Stimulated activated CD4-positive, alpha-beta T cell treated with anti-CD3 and anti-CD28 coated beads, TNF-alpha, amount 100 ng/mL, for 24 hours (primary cell): ENCODE data around the gene VEGFA.

ENCODE experiments used
- DNase-seq, 3 experiments: peaks; one replicate each; pipeline ENCODE4 v3.0.0-alpha.2; 2020; ENCODE audit warnings: low read depth in 3 of 3

The VEGFA gene

DNA sequence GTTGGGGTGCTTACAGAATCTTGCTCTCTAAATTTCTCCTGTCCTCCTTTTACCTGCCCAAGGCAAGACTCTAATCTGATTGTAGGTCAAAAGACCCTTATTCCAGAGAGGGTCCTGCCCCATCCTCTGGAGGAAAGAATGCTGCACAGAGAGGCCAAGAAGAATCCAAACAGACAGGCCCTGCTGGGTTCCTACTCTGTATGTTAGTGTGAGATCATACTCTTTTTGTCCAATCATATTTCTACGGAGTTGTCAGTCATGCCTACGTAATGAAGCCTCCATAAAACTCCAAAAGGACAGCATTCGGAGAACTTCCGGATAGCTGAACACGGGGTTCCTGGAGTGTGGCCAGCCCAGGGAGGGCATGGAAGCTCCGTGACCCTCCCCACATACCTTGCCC, 50.5 kb downstream of the VEGFA start:
- DNase-seq, result no peak

DNA sequence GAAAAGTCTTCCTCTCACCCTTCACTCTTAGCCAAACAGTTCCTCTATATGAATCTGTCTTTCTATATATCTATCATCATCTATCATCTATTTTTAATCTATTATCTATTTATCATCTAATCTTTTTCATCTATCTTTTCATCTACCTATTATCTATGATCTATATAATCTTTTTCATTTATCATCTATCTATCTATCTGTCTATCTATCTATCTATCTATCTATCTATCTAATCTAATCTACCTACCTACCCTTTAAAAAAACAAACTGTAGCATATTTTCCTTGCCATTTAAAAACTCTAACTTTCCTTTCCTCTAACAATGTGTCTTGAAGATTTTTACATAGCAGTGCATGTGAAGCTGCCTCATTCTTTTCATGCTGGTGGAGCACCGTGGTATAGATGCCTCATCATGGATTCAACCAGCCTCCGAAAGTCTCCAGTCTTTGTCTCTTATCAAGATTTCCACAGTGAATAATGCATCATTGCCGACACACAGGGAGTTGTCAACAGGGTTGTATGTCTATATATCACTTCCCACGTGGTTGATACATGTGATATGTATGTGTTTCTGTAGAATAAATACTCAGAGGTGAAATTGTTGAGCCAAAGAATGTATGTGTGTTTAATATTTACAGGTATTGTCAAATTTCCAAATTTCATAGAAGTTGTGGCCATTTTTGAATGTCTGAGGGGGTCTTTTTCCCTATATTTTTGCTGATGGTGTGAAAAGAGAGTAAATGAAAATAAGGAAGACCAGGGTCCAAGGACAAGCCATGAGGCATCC, 51.3 kb downstream of the VEGFA start:
- no peak for DNase-seq

DNA sequence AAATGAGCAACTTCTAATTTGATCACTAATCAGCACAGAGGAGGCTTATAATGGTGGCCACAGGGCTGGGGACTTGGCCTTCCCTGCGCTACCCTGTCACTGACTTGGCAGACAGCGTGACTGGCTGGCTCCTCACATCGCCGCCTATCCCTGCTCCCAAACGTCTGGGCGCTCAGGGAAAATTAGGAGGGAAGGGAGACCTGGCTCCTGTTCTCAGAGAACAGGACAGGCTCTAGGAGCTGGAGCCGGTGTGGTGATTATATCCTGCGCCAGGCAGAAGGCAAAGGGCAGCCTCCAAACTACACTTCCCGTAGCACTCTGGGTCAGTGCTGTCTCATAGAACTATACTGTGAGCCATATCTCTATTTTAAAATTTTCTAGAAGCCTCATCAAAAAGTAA, 53.4 kb downstream of the VEGFA start:
- DNase-seq, result no peak

DNA sequence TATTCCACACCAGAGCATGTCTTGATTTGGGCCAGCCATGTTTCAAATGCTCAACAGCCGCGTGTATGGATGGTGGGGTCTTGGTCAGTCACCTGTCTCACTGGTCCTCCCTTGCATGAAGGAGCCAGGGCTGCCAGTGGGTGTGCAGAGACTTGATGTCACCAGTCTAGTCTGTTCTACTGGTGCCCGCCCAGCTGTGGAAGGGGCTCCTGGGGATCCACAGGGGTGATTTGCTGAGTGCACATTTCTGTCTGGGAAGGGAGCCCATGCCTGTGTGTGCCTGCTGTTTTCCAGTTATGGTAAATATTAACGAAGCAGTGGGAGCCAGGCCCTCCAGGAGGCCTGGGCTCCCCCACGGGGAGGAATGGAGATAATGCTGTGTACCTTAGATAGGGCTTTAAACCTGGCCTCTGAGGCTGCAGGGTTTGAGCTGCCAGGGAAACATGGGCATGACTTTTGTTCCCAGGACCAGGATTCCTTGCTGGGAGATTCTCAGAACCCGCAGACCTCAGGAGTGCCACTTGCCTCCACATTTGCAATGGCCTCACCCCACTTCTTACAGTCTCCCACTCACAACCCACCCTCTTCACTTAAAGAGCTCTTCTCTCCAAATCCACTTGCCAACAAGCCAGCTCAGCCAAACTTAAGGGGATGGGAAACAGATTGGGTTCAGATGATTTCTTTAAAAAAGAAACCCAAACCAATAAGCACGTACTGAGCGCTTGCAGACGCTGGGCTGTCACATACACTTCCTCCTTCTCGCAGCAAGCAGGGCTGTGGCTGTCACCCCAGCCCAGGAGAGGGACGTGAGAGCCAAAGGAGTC, 54.1 kb downstream of the VEGFA start:
- no peak for DNase-seq

DNA sequence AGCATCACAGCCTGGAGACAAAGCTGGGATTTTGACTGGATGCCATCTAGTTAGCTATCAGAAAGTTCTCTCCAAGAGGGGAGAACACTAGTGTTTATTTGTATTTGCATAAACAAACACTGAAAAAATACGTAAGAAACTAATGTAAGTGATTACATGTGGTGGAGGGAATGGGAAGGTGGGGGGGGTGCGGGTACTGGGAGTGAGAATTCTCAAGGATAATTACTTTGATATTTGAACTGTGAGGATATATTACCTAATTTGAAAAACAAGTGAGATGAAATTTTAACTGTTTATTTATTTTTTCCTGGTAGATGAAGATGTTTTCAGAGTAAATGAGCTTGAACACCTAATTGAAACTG, 54.7 kb downstream of the VEGFA start:
- DNase-seq, result no peak

DNA sequence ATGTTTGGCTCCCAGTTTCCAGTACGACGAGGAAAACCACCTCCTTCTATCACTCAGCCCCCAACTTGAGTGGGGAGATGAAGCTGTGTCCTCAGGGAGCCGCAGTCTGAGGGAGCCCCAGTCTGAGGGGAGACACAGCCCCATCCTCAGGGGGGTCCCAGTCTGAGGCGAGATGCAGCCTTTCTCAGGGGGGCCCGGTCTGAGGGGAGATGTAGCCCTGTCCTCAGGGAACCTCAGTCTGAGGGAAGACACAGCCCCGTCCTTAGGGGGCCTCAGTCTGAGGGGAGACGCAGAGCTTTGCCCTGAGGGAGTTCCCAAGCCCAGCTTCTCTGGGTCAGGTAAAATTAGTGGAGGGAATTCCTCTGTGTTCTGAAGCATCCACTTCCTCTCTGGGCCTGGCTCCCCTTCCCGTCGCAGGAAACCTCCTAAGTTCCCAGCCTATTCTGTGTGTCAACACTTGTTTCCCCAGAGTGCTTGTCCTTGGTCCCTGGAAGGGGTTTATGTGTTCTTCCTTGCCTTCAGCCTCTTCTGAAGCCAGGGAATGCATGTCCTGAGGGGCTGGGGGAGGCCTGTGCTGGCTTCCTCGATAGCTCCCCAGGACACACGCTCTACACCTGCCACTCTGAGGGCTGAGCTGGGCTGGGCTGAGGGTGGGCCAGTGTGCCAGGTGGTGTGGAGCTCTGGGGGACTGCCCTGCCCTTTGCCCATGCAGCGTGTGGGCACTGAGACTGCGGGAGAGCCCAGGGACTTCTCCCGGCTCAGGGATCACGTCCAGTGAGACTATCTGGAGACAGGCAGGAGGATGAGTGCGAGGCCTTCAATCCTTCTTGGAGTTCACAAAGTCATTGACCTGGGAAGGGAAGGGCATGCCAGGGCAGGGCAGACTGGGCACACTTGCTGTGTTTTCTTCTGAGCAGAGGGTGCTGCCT, 55.4 kb downstream of the VEGFA start:
- no peak for DNase-seq

DNA sequence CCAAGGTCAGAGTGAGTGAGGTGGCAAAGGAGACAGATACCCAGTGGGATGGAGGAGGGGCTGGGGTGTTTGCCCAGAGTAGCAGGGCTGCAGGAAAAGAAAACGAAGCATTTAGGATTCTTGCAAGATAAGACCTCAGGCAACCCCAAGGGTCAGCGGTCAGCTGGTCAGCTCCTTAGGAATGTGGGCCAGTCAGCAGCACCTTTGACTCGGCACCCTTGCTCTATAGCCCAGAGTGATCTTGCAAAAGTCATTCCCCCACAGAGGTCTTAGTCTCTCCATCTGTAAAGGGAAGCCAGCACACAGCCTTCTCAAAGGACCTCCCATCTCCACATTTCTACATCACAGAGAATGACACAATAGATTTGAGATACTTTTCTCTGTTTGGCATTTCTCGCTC, 56.7 kb downstream of the VEGFA start:
- DNase-seq, result no peak

DNA sequence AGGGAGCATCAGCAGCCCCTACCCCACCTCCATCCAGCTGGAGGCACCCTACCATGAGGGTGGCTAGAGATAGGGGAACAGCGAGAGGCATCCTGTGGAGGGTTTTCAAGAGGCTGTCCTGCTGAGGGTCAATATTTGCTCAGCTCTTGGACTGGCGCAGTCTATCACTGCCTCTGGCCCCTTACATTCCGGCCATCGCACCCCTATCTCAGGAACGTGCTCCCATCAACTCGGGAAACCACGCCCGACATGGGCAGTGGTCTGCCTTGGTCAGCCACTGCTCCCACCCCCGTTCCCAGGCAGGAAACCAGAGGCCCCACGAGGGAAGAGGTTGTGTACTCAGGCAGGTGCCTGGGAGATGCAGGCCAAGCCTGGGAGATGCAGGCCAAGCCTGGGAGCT, 57.9 kb downstream of the VEGFA start:
- DNase-seq, result no peak

DNA sequence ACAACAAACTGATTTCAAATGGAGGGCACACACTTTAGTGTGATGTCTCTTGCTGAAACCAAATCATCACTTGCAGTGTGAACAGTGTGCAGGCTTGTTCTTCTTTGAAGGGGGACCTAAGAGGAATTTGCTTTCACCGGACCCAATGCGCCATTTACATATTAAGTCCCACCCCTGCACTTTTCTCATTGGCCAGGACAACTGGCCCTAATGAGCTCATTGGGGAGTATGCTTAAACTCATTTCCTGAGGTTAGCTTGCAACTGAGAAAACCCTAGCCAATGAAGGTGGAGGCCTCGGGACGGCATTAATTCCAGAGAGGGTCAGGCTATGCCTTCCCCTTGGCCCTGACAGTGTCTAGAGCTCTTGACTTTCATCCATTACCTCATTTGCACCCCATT, 58.7 kb downstream of the VEGFA start:
- DNase-seq, result no peak

DNA sequence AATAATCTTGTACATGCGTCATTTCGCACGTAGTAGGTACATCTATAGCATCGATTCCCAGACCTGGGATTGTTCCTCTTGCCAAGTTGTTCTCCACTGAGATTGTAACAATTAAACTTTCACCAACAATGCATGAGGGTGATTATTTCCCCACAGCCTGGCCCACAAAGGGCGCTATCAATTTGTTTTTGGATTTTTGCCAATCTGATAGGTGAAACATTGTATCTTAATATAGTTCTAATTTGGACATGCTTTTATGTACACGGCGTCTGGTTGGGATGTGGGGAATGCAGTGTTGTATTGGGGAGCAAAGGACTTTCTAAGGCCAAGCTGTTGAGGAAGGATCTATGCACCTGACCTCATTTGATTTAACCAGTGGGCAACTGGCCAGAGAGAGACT, 59.5 kb downstream of the VEGFA start:
- no peak for DNase-seq

DNA sequence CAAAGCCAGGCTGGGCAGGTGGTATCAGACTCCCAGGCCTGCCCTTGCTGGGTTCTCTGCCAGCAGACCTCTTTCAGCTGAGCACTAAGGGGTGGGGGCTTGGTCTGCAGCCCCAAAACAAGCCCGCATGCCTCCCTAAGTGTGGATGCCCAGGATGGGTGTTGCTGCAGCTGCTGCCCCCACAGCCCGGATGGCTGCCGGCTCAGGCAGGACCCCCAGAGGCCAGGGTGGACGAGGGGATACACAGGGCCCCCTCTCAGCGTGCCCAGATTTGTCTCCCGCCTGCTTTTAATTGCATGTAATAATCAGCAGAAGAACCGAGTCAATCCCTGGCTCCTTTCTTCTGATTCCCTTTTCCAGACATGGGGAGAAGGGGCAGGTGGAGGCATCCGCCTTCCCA, 60.8 kb downstream of the VEGFA start:
- no peak for DNase-seq

DNA sequence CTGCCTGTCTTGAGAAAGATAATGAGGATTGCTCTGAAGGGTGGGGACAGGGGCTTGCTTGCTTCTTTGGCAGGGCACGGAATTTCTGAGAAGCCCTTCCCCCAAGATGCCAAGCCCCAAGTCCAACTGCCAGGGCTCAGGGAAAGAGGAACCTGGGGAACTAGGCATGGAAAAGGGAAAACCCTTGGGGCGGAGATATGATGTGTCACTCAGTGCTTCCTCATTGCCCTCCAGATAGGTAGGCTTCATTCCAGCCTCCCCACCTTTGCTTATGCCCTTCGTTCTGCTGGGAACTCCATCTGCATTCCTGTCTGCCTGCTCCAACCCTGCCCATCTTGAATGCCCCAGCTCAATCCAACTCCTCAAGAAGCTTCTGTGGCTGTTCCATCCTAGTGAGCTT, 61.2 kb downstream of the VEGFA start:
- DNase-seq, result no peak

DNA sequence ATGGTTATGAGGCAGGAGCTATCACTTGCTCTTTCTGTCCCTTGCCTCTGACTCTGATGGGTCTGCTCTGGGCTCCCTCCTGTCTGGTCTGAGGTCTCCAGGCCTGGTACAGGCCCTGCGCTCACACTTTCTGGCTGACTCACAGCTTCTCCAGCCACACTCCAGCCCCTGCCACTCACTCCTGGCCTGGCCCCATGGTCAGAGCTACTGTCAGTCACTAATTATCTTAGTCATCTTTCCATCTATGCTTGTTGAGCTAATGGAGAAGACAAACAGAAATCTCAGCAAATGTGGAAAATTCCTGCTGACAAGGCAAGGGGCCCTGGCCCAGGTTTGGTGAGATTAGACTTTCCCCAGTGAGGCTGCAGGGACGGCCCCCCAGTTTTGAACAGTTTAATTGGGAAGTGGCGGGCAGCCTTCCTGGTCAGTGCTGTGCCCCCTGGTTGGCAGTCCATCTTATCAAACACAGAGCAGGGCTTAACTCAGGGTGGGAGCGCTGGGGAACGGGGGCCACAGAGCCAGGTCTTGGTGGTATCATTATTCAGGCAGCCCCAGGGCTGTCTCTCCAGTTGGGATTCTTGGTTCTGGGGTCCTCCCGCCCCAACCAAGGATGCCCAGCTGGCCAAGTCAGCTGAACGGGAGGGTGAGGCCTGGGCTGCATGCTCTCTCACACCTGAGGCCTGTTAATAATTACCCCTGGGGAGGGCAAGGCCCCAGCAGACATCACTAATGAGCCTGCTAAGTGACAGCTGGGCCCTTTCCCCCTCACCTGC, 63.4 kb downstream of the VEGFA start:
- no peak for DNase-seq

DNA sequence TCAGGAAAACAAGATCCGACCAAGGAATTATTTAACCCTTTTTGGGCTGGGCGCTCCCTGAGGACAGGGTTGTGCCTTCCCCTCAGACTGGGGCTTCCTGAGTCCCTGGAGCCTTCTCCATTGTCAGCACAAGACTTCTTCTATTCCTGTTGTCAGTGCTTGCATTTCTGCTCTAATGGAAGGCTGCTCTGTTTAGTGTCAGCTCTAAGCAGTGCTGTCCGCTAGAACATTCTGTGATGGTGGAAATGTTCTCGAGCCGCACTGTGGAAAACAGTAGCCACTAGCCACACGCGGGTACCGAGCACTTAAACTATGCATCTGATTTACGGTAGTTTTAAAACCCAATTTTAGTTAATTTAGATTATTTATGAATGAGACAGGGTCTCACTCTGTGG, 64.0 kb downstream of the VEGFA start:
- no peak for DNase-seq

DNA sequence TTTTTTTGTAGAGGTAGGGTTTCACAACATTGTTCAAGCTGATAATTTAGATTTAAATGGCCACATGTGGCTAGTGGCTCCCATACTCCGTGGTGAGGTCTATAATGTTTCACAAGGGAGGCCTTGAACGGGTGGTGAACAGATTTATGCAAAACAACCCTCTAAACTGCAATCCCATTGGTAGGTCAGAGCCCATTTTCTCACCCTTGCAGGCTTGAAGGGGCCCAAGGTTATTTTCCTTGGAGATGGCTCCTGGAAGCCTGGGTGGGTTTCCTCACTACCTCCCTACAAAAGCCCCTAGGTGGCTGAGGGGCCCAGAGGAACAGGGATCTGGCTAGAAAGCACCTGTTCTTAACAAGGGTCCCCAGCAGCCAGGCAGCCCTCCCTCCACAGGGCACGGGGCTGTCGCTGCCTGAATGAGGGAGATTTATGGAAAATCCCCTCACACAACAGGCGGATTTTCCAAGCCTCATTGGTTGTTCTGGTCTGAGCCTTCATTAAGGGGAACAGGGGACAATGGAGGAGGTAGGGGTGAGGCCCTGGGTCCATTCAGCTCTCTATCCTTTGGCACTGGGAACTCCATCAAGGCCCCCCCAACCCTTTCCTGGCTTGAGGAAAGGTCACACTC, 64.6 kb downstream of the VEGFA start:
- DNase-seq, result no peak

DNA sequence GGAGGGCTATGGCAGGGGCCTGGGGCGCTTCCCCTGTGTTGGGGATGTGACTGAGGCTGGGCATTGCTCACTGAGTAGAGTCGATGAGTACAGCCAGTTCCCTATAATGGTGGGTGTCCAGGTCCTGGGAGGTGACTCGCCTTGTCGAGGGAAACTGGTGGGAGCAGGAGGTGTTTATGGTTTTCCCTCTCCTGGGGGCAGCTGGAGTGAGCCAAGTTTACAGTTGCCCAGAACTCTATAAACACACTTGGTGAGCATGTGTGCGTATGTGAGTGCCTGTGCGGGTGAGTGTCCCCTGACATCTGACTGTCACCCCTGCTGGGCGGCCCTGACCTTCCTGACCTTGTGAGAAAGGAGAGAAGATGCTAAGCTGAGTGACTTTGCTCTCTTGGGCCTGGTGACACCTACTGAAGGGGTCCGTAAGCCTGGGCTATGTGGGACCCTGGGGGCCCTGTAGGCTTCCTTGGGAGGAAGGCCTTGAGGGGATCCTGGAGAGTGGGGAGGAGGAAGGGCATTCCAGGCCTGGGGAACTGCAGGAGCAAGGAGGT, 65.9 kb downstream of the VEGFA start:
- DNase-seq, result no peak
